ENCODE measurements around the gene KCNK10. TPM values are rescaled to one million over a fixed set of nuclear protein-coding genes. Genes with fewer than 3 reads are reported as not detected.

The KCNK10 gene
- total and polyA plus RNA-seq, 9 donors, result 0.05 TPM; not detected in 8

- Histone ChIP-seq H3K27ac (no peak overlapping the region), H3K4me1 (ENCODE audit: insufficient read depth) (no peaks in the 10 kb centered on the region), H3K27me3 (no peaks in the 10 kb centered on the region), H3K36me3 (no peaks in the 10 kb centered on the region), H3K9me3 (no peaks in the 10 kb centered on the region), H3K4me3 (no peak overlapping the region)
- intact Hi-C loops (cut with DNase I), result no loop called here
- no peak for TF ChIP-seq EP300 (IDR thresholded peaks at IDR 0.05)
- TF ChIP-seq POLR2A (IDR thresholded peaks at IDR 0.05), result no peak
- TF ChIP-seq CTCF (IDR thresholded peaks at IDR 0.05), result no peak
- 46 to 66% (median 60%) methylated on average over 4 of the region's 4 CpGs for WGBS, 3 donors
- no peak for DNase-seq
These were observed 1.4 kb upstream of the KCNK10 start for GRCh38 chr14:88324491-88324890.

- Histone ChIP-seq H3K27me3 (no peaks in the 10 kb centered on the region), H3K4me1 (ENCODE audit: insufficient read depth) (no peaks in the 10 kb centered on the region), H3K36me3 (no peaks in the 10 kb centered on the region), H3K27ac (no peak overlapping the region), H3K4me3 (no peak overlapping the region), H3K9me3 (no peaks in the 10 kb centered on the region)
- DNase-seq, result no peak
- intact Hi-C loops (cut with DNase I), result no loop called here
- TF ChIP-seq EP300 (IDR thresholded peaks at IDR 0.05) (no peak), CTCF (IDR thresholded peaks at IDR 0.05) (no peak), POLR2A (IDR thresholded peaks at IDR 0.05) (no peak)
- 0 to 1% (median 1%) methylated on average over 38 to 69 of the region's 69 CpGs for WGBS, 3 donors
These were observed 592 bp upstream of the KCNK10 start for GRCh38 chr14:88323523-88324199.

GRCh38 chr14:88322504-88323085 lies 474 bp downstream of the KCNK10 start:
- Histone ChIP-seq H3K4me1 (ENCODE audit: insufficient read depth) (no peaks in the 10 kb centered on the region), H3K27me3 (no peaks in the 10 kb centered on the region), H3K27ac (no peak overlapping the region), H3K9me3 (no peaks in the 10 kb centered on the region), H3K4me3 (no peak overlapping the region), H3K36me3 (no peaks in the 10 kb centered on the region)
- 1% methylated on average over 26 of the region's 26 CpGs for WGBS, 3 donors
- DNase-seq, result no peak
- intact Hi-C loops (cut with DNase I), result no loop called here
- TF ChIP-seq CTCF (IDR thresholded peaks at IDR 0.05) (no peak), POLR2A (IDR thresholded peaks at IDR 0.05) (no peak), EP300 (IDR thresholded peaks at IDR 0.05) (no peak)

GRCh38 chr14:88321692-88322503 lies 1.2 kb downstream of the KCNK10 start:
- no peak overlapping the region for H3K4me3 ChIP-seq

More at GRCh38 chr14:88321692-88322503, 1.2 kb downstream of the KCNK10 start:
- Histone ChIP-seq H3K27ac (no peak overlapping the region), H3K4me1 (ENCODE audit: insufficient read depth) (no peaks in the 10 kb centered on the region), H3K27me3 (no peaks in the 10 kb centered on the region), H3K9me3 (no peaks in the 10 kb centered on the region), H3K36me3 (no peaks in the 10 kb centered on the region)
- TF ChIP-seq POLR2A (IDR thresholded peaks at IDR 0.05), result no peak
- no peak for TF ChIP-seq CTCF (IDR thresholded peaks at IDR 0.05)
- TF ChIP-seq EP300 (IDR thresholded peaks at IDR 0.05), result no peak
- intact Hi-C loops (cut with DNase I), result no loop called here
- 16 to 24% (median 21%) methylated on average over 18 to 25 of the region's 25 CpGs for WGBS, 3 donors
- DNase-seq, result no peak

Data from ovary (tissue), 9 donors.